ENCODE results near the gene C16orf95. TPM values are rescaled to one million over a fixed set of nuclear protein-coding genes. Genes with fewer than 3 reads are reported as not detected.

Gene C16orf95
- total RNA-seq, 4 donors from 2014 or later: 0.54 to 1.3 (median 0.54) TPM; not detected in 1

- no peaks in the 10 kb centered on the region for H3K9me3 ChIP-seq
- intact Hi-C loops (cut with DNase I): no loop called here
- TF ChIP-seq POLR2A (IDR thresholded peaks at IDR 0.05): no peak
- TF ChIP-seq CTCF (IDR thresholded peaks at IDR 0.05): no peak
- H3K27me3 ChIP-seq: no peaks in the 10 kb centered on the region
- no peak overlapping the region for H3K27ac ChIP-seq
- 81 to 94% methylated on average over 13 of the region's 13 CpGs for WGBS, 2 donors
- DNase-seq: no peak
- no peaks in the 10 kb centered on the region for H3K4me1 ChIP-seq
- H3K4me3 ChIP-seq (replicated peaks in 1 of 3): no peak overlapping the region
- H3K36me3 ChIP-seq: no peaks in the 10 kb centered on the region
Measured at GRCh38 chr16:87255866-87256265, 61.3 kb downstream of the C16orf95 start.

- H3K27ac ChIP-seq: no peak overlapping the region
- TF ChIP-seq POLR2A (IDR thresholded peaks at IDR 0.05): no peak
- no peak for TF ChIP-seq CTCF (IDR thresholded peaks at IDR 0.05)
- no peaks in the 10 kb centered on the region for H3K9me3 ChIP-seq
- WGBS, 2 donors: 82 to 87% methylated on average over 9 of the region's 9 CpGs
- no peak overlapping the region for H3K4me3 ChIP-seq (replicated peaks in 1 of 3)
- no peaks in the 10 kb centered on the region for H3K27me3 ChIP-seq
- intact Hi-C loops (cut with DNase I): no loop called here
- no peaks in the 10 kb centered on the region for H3K4me1 ChIP-seq
- DNase-seq: no peak
- no peaks in the 10 kb centered on the region for H3K36me3 ChIP-seq
Measured at GRCh38 chr16:87254734-87255133, 62.5 kb downstream of the C16orf95 start.

GRCh38 chr16:87254296-87254695, 62.9 kb downstream of the C16orf95 start:
- H3K9me3 ChIP-seq: no peaks in the 10 kb centered on the region
- no peaks in the 10 kb centered on the region for H3K4me1 ChIP-seq
- H3K36me3 ChIP-seq: no peaks in the 10 kb centered on the region
- TF ChIP-seq POLR2A (IDR thresholded peaks at IDR 0.05) (no peak), CTCF (IDR thresholded peaks at IDR 0.05) (no peak)
- intact Hi-C loops (cut with DNase I): no loop called here
- WGBS, 2 donors: 84 to 87% methylated on average over 10 of the region's 10 CpGs
- no peak for DNase-seq
- H3K27ac ChIP-seq: no peak overlapping the region
- H3K4me3 ChIP-seq (replicated peaks in 1 of 3): no peak overlapping the region
- H3K27me3 ChIP-seq: no peaks in the 10 kb centered on the region

- WGBS, 2 donors: 60 to 69% methylated on average over 7 of the region's 7 CpGs
- no peak overlapping the region for H3K27ac ChIP-seq
- H3K36me3 ChIP-seq: no peaks in the 10 kb centered on the region
- H3K27me3 ChIP-seq: no peaks in the 10 kb centered on the region
- H3K9me3 ChIP-seq: no peaks in the 10 kb centered on the region
- TF ChIP-seq POLR2A (IDR thresholded peaks at IDR 0.05) (no peak), CTCF (IDR thresholded peaks at IDR 0.05) (no peak)
- H3K4me3 ChIP-seq (replicated peaks in 1 of 3): no peak overlapping the region
- no peaks in the 10 kb centered on the region for H3K4me1 ChIP-seq
- intact Hi-C loops (cut with DNase I): no loop called here
- DNase-seq: no peak
Measured at GRCh38 chr16:87253536-87253935, 63.7 kb downstream of the C16orf95 start.

Small RNA genes lying within 50 kb of the gene (small RNA-seq; reads per million reads assigned to genes)
- gene AC010531.2: not detected

Other genes with a start within 250 kb of the C16orf95 start
- gene FBXO31, start 66.4 kb upstream of the C16orf95 start, total RNA-seq: 10 to 100 TPM; 23.8 to 62.5 (median 54.9) TPM
- gene MAP1LC3B, start 74.9 kb upstream of the C16orf95 start, total RNA-seq: 10 to 100 TPM; 51.8 to 84.3 (median 67.3) TPM
- gene ZCCHC14, start 175.6 kb upstream of the C16orf95 start, total RNA-seq: 10 to 100 TPM; 23.0 to 70.0 (median 27.6) TPM